Choroid plexus epithelial cell (primary cell): ENCODE results near the gene NECTIN3.
A peak's percentile ranks its signal among the peaks of the same experiment; 100 is the strongest.

Experiments
- DNase-seq: peaks from one replicate; pipeline ENCODE4 v3.0.0-alpha.2; 2010; ENCODE audit warnings: low read depth
- H3K4me3 ChIP-seq: 2 replicates; pipeline ENCODE4 v1.5.1; 2011; ENCODE audit warnings: low read depth, mild to moderate bottlenecking, control low read depth, low read length, moderate library complexity
- TF ChIP-seq, protein P1 (sequence below): conservative IDR thresholded peaks from 2 replicates; pipeline ENCODE4 v1.5.1; 2011; ENCODE audit warnings: low read depth, mild to moderate bottlenecking, control low read depth, inconsistent platforms, low read length, moderate library complexity

NECTIN3 gene

DNA sequence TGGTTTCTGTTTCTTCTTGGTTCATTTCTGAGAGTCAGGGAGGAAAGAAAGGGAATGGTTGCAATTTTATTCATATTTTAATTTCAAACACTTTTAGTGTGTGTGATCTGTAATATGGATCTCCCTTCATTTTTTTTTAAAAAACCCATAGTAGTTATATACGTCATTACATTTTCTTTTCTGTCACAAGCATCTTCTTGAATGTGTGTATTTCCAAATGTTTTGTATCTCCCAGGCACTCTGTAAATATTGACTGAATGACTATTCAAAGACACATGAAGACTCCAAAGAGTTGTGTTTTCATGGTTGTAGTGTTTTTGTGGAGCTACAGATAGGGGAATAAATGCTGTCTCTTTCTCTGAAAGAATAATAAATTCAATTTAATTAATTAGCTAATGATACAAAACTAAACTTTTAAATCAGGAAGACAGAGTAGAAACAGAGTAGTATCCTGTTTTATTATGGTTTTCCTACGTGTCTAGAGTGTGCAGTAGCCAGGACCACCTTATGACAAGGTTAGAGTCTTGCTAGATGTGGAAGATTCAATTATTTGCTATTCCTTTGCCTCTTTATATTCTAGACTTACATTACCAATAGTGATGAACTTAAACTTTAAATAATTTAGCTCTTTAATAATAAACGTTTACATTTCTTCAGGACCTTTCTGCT lies 35.5 kb downstream of the NECTIN3 start:
- DNase-seq, result no peak
- TF ChIP-seq, protein P1, sequence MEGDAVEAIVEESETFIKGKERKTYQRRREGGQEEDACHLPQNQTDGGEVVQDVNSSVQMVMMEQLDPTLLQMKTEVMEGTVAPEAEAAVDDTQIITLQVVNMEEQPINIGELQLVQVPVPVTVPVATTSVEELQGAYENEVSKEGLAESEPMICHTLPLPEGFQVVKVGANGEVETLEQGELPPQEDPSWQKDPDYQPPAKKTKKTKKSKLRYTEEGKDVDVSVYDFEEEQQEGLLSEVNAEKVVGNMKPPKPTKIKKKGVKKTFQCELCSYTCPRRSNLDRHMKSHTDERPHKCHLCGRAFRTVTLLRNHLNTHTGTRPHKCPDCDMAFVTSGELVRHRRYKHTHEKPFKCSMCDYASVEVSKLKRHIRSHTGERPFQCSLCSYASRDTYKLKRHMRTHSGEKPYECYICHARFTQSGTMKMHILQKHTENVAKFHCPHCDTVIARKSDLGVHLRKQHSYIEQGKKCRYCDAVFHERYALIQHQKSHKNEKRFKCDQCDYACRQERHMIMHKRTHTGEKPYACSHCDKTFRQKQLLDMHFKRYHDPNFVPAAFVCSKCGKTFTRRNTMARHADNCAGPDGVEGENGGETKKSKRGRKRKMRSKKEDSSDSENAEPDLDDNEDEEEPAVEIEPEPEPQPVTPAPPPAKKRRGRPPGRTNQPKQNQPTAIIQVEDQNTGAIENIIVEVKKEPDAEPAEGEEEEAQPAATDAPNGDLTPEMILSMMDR, result no peak
- no peak overlapping the region for H3K4me3 ChIP-seq

GRCh38 chr3:111107662-111108035 lies 36.0 kb downstream of the NECTIN3 start:
- DNase-seq, result no peak
- no peak overlapping the region for H3K4me3 ChIP-seq

GRCh38 chr3:111112913-111113312 lies 41.3 kb downstream of the NECTIN3 start:
- TF ChIP-seq, protein P1, result no peak
- DNase-seq, result peak; percentile 66
- no peak overlapping the region for H3K4me3 ChIP-seq

More at GRCh38 chr3:111107662-111108035, 36.0 kb downstream of the NECTIN3 start:
- TF ChIP-seq, protein P1, result no peak

DNA sequence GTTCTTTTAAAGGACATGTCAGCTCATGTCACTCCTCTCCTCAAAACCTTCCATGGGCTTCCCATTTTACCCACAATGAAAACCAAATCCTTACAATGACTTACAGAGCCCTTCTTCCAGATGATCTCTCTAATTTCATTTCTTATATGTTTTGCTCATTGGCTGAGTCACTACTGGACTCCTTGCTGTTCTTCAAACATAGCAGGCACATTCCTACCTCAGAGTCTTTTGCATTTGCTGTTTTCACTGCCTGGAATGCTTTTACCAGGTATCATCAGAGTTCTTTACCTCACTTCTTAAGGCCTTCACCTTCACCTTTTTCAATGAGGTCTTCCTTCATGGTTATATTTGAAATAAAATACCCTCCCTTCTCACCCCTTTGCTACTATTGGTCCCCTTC lies 57.3 kb downstream of the NECTIN3 start:
- H3K4me3 ChIP-seq, result no peak overlapping the region
- TF ChIP-seq, protein P1, result no peak
- peak; percentile 69 for DNase-seq

- TF ChIP-seq, protein P1, result no peak
- DNase-seq, result no peak
These were observed 59.2 kb downstream of the NECTIN3 start for GRCh38 chr3:111130827-111131226.

GRCh38 chr3:111134302-111134701 lies 62.7 kb downstream of the NECTIN3 start:
- TF ChIP-seq, protein P1, result no peak
- no peak for DNase-seq
- H3K4me3 ChIP-seq, result no peak overlapping the region

More at GRCh38 chr3:111130827-111131226, 59.2 kb downstream of the NECTIN3 start:
- H3K4me3 ChIP-seq, result no peak overlapping the region

- no peak overlapping the region for H3K4me3 ChIP-seq
- DNase-seq, result peak; percentile 81
- TF ChIP-seq, protein P1, result no peak
These were observed 79.8 kb downstream of the NECTIN3 start for GRCh38 chr3:111151438-111151837.
